GM10248 (cell line): ENCODE data around the gene CAPZB.

ENCODE experiments used
- CTCF ChIA-PET: fragments of 300-600 bp; sonication (Branson Sonifier 250); formaldehyde crosslinking; extraction: SDS; loops from one replicate; lab custom pipeline; 2021; ENCODE audit warnings: antibody characterized with exemption; lab: Yijun Ruan, JAX
- POLR2A ChIA-PET: fragments of 350-650 bp; sonication (Branson Sonifier 250); formaldehyde crosslinking; extraction: SDS; loops from one replicate; lab custom pipeline; 2020; ENCODE audit warnings: antibody characterized with exemption; lab: Yijun Ruan, JAX
- DNase-seq: peaks from one replicate; pipeline ENCODE4 v3.0.0; 2012; ENCODE audit errors: extremely low spot score
- CTCF ChIP-seq: IDR thresholded peaks from 2 replicates; pipeline ENCODE4 v1.5.1; 2012; ENCODE audit warnings: mild to moderate bottlenecking, low read depth; ENCODE audit errors: extremely low read depth, missing control alignments, control extremely low read depth

Gene CAPZB

DNA sequence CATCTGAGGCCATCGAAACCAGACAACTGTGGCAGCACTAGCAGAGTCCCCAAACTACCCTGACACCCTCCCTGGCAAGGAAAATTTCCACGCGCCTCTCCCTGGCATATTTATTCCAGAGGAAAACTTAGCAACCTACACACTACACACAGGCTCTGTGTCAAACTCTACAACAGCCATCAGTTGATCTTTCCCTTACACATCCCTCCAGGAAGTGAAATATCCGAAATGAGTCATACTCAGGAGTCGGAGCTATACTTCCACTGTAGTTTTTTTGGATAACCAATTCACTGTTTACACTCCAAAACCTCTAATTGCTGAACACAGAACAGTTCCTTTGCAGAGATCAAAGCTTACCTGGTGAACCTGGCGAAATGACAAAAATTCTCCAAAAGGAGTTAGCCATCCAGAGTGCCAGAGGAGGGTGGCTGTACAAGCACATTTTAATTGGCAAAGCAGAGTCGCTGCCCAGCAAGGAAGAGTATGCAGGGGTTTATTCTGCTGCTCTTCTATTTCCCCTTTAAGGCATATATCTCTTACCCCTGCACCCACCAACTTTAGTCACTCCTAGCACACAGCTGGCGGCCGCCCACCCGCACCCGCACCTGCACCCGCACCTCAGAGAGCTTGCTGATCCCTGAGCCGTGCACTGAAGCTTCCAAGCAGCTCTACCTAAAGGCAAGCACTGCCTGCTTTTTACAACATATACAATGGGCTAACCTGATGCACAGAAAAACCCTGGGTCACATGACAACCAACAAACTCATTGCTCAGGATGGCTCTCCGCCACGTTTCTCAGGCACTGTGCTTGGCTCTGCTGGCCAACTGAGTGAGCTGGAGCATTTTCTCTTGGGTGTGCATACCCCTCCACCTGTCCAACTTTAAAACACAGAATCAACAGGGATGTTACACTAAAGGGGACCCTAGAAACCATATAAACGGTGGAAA lies 54.9 kb downstream of the CAPZB start:
- no peak for TF ChIP-seq CTCF
- POLR2A ChIA-PET = no interaction called here
- no peak for DNase-seq
- CTCF ChIA-PET = interaction anchor here (1.0 kb wide), 1 partner anchor 224 kb away, joined by 3 read pairs; no protein-coding TSS in a partner anchor

GRCh38 chr1:19429611-19430010 lies 55.7 kb downstream of the CAPZB start:
- DNase-seq = no peak
- POLR2A ChIA-PET = no interaction called here
- CTCF ChIA-PET = interaction anchor here (1.0 to 1.1 kb wide), 2 partner anchors 113 to 225 kb away, joined by 3 read pairs; no protein-coding TSS in a partner anchor
- no peak for TF ChIP-seq CTCF

GRCh38 chr1:19427087-19427781 lies 58.1 kb downstream of the CAPZB start:
- no peak for DNase-seq
- CTCF ChIA-PET = interaction anchor here (1.4 kb wide), 1 partner anchor 15 kb away, joined by 5 read pairs; no protein-coding TSS in a partner anchor

GRCh38 chr1:19426294-19427086 lies 58.8 kb downstream of the CAPZB start:
- POLR2A ChIA-PET = no interaction called here

More at GRCh38 chr1:19427087-19427781, 58.1 kb downstream of the CAPZB start:
- TF ChIP-seq CTCF = no peak
- POLR2A ChIA-PET = no interaction called here

GRCh38 chr1:19425646-19426239 lies 59.6 kb downstream of the CAPZB start:
- ChIA-PET CTCF (interaction anchor here (1.4 kb wide), 1 partner anchor 13 kb away, joined by 5 read pairs; no protein-coding TSS in a partner anchor), POLR2A (no interaction called here)
- TF ChIP-seq CTCF = no peak
- no peak for DNase-seq

More at GRCh38 chr1:19426294-19427086, 58.8 kb downstream of the CAPZB start:
- DNase-seq = no peak
- CTCF ChIA-PET = interaction anchor here (1.4 kb wide), 1 partner anchor 14 kb away, joined by 5 read pairs; no protein-coding TSS in a partner anchor
- no peak for TF ChIP-seq CTCF
